NOMO-1 treated with dmso at 0.1 percent for 144 hours (cell line): ENCODE measurements around the gene CYP11A1.

ENCODE experiments used
- DNase-seq: peaks from one replicate; lab custom pipeline; 2025; ENCODE audit not compliant: unreplicated experiment; lab: John Stamatoyannopoulos, UW

Gene CYP11A1

GRCh38 chr15:74350295-74351275 lies 16.9 kb downstream of the CYP11A1 start:
- no peak for DNase-seq

GRCh38 chr15:74349241-74349778 lies 18.1 kb downstream of the CYP11A1 start:
- no peak for DNase-seq

- no peak for DNase-seq
These were observed 19.6 kb downstream of the CYP11A1 start for GRCh38 chr15:74347757-74348250.

- DNase-seq = no peak
These were observed 22.4 kb downstream of the CYP11A1 start for GRCh38 chr15:74345051-74345450.

GRCh38 chr15:74343797-74344127 lies 23.7 kb downstream of the CYP11A1 start:
- no peak for DNase-seq

- no peak for DNase-seq
These were observed 24.2 kb downstream of the CYP11A1 start for GRCh38 chr15:74343127-74343796.

GRCh38 chr15:74340150-74340549 lies 27.3 kb downstream of the CYP11A1 start:
- DNase-seq = peak; percentile 36

GRCh38 chr15:74339371-74339770 lies 28.1 kb downstream of the CYP11A1 start:
- no peak for DNase-seq

GRCh38 chr15:74338676-74339075 lies 28.8 kb downstream of the CYP11A1 start:
- DNase-seq = no peak

- DNase-seq = no peak
These were observed 29.7 kb downstream of the CYP11A1 start for GRCh38 chr15:74337607-74338211.

GRCh38 chr15:74337146-74337545 lies 30.3 kb downstream of the CYP11A1 start:
- no peak for DNase-seq

GRCh38 chr15:74336061-74337005 lies 31.1 kb downstream of the CYP11A1 start:
- no peak for DNase-seq

- DNase-seq = no peak
These were observed 32.0 kb downstream of the CYP11A1 start for GRCh38 chr15:74335396-74335795.

GRCh38 chr15:74334127-74334526 lies 33.3 kb downstream of the CYP11A1 start:
- no peak for DNase-seq

- no peak for DNase-seq
These were observed 33.8 kb downstream of the CYP11A1 start for GRCh38 chr15:74333662-74334061.

GRCh38 chr15:74333093-74333492 lies 34.4 kb downstream of the CYP11A1 start:
- DNase-seq = no peak

GRCh38 chr15:74332611-74333010 lies 34.8 kb downstream of the CYP11A1 start:
- DNase-seq = no peak

GRCh38 chr15:74332011-74332410 lies 35.4 kb downstream of the CYP11A1 start:
- DNase-seq = no peak

GRCh38 chr15:74330861-74331408 lies 36.5 kb downstream of the CYP11A1 start:
- no peak for DNase-seq
